Endothelial cell of umbilical vein (primary cell): Measurements from ENCODE around the gene NEXN. TPM values are rescaled to one million over a fixed set of nuclear protein-coding genes. Genes with fewer than 3 reads are reported as not detected.

Experiments
- BruUV-seq: library from RNA; stranded (reverse); fragments of 400-500 nt; replicated peaks from 2 replicates; lab custom pipeline; 2021; lab: Mats Ljungman, UMichigan
- CTCF ChIA-PET: fragments of 300-600, 350-600 bp; sonication (Branson Sonifier 250); formaldehyde crosslinking; loops from one replicate; lab custom pipeline; 2021; ENCODE audit warnings: antibody characterized with exemption, inconsistent platforms; lab: Charles Lee
- POLR2A ChIA-PET: fragments of 300-600, 350-600 bp; sonication (Branson Sonifier 250); formaldehyde crosslinking; loops from one replicate; lab custom pipeline; 2021; ENCODE audit warnings: antibody characterized with exemption, inconsistent platforms; lab: Charles Lee
- DNase-seq: peaks from one replicate; pipeline ENCODE4 v3.0.0-alpha.2; 2011; ENCODE audit warnings: low read depth, low spot score
- FAIRE-seq: peaks from 2 replicates; lab custom pipeline; 2011; peaks lifted over from hg19 to GRCh38; lab: Jason Lieb, UNC
- H2AFZ ChIP-seq: 2 replicates; pipeline ENCODE4 v1.6.0; 2012; ENCODE audit warnings: low read depth, low read length, control low read depth, inconsistent platforms
- H3K27ac ChIP-seq: 2 replicates; pipeline ENCODE4 v1.5.1; 2011; ENCODE audit warnings: low read depth, mild to moderate bottlenecking, control low read depth, low read length, moderate library complexity; ENCODE audit not compliant: insufficient read depth
- H3K27me3 ChIP-seq, 2 experiments: 2 replicates each; pipeline versions ENCODE4 v1.6.0 to v1.6.1; 2011; ENCODE audit warnings: low read length in 2 of 2, mixed read lengths in 1 of 2; ENCODE audit not compliant: control insufficient read depth in 2 of 2, insufficient read depth in 2 of 2
- H3K36me3 ChIP-seq, 2 experiments: 2 replicates in 1 of 2; 3 replicates in 1 of 2; pipeline ENCODE4 v1.5.1; 2011; ENCODE audit warnings: low read length in 2 of 2, mild to moderate bottlenecking in 1 of 2, moderate library complexity in 1 of 2; ENCODE audit not compliant: control insufficient read depth in 2 of 2, insufficient read depth in 2 of 2; ENCODE audit errors: extremely low read depth in 1 of 2
- H3K4me1 ChIP-seq: 3 replicates; pipeline ENCODE4 v1.5.1; 2011; ENCODE audit warnings: mild to moderate bottlenecking, low read length; ENCODE audit not compliant: control insufficient read depth, insufficient read depth; ENCODE audit errors: extremely low read depth
- H3K4me2 ChIP-seq: 2 replicates; pipeline ENCODE4 v1.6.1; 2011; ENCODE audit warnings: low read length, control low read depth, mixed read lengths; ENCODE audit not compliant: insufficient read depth
- H3K4me3 ChIP-seq, 3 experiments: fragments of 200-600 bp in 1 of 3; sonication (generic), shearing (Covaris generic) in 1 of 3; replicated peaks in 1 of 3; 2 replicates each; pipeline ENCODE4 v1.5.1; 2011 to 2016; ENCODE audit warnings: control low read depth in 3 of 3, low read length in 3 of 3, mild to moderate bottlenecking in 2 of 3, inconsistent platforms in 1 of 3, low read depth in 1 of 3, moderate library complexity in 1 of 3; ENCODE audit not compliant: insufficient read depth in 1 of 3
- H3K79me2 ChIP-seq: 2 replicates; pipeline ENCODE4 v1.6.0; 2012; ENCODE audit warnings: low read length, inconsistent platforms; ENCODE audit not compliant: control insufficient read depth, insufficient read depth
- H3K9ac ChIP-seq: replicated peaks from 2 replicates; pipeline ENCODE3; 2011; ENCODE audit warnings: low read length, control low read depth; ENCODE audit not compliant: insufficient read depth; ENCODE audit errors: extremely low read depth
- H3K9me1 ChIP-seq: replicated peaks from 3 replicates; pipeline ENCODE4 v1.6.0; 2011; ENCODE audit warnings: mild to moderate bottlenecking, low read length; ENCODE audit not compliant: control insufficient read depth, insufficient read depth; ENCODE audit errors: extremely low read depth
- H3K9me3 ChIP-seq: replicated peaks from 2 replicates; pipeline ENCODE4 v1.5.1; 2012; ENCODE audit warnings: low read length, inconsistent platforms; ENCODE audit not compliant: control insufficient read depth, insufficient read depth
- H4K20me1 ChIP-seq: replicated peaks from 2 replicates; pipeline ENCODE3; 2011; ENCODE audit warnings: mild to moderate bottlenecking, low read length; ENCODE audit not compliant: control insufficient read depth, insufficient read depth; ENCODE audit errors: extremely low read depth
- EZH2 ChIP-seq: IDR thresholded peaks from 2 replicates; pipeline ENCODE4 v1.6.1; 2012; ENCODE audit warnings: borderline replicate concordance, low read depth, mild to moderate bottlenecking, moderate library complexity, low read length, inconsistent platforms; ENCODE audit not compliant: severe bottlenecking
- FOS ChIP-seq: IDR thresholded peaks from 2 replicates; pipeline ENCODE4 v1.6.1; 2011; ENCODE audit warnings: mild to moderate bottlenecking, low read length, moderate library complexity, borderline replicate concordance; ENCODE audit not compliant: insufficient read depth
- GATA2 ChIP-seq: IDR thresholded peaks from 2 replicates; pipeline ENCODE4 v1.7.0; 2011; ENCODE audit warnings: low read depth, mild to moderate bottlenecking, moderate library complexity, mixed read lengths, low read length; ENCODE audit not compliant: insufficient read length, insufficient read depth
- JUN ChIP-seq: IDR thresholded peaks from 2 replicates; pipeline ENCODE4 v1.6.1; 2011; ENCODE audit warnings: borderline replicate concordance, low read depth; ENCODE audit not compliant: insufficient read length, insufficient read depth
- MYC ChIP-seq: IDR thresholded peaks from one replicate; pipeline ENCODE4 v1.6.1; 2011; ENCODE audit warnings: mild to moderate bottlenecking, low read depth, low read length
- POLR2A ChIP-seq: IDR thresholded peaks from 2 replicates; pipeline ENCODE4 v1.6.1; 2012; ENCODE audit warnings: low read depth, mild to moderate bottlenecking, control low read depth, low read length
- POLR2AphosphoS5 ChIP-seq: IDR thresholded peaks from 2 replicates; pipeline ENCODE4 v1.6.1; 2012; ENCODE audit warnings: low read depth, mild to moderate bottlenecking, control low read depth, low read length, moderate library complexity; ENCODE audit not compliant: insufficient read depth
- dilution Hi-C: fragments of 300-500 bp; cut with MboI; formaldehyde crosslinking; loops from one replicate; pipeline ENCODE4 v1.15.0; 2019; ENCODE audit warnings: low sequenced_read_pairs; ENCODE audit not compliant: extremely low pct_ligation_motif_present
- intact Hi-C: fragments of 100-400 bp; cut with micrococcal nuclease; formaldehyde crosslinking; loops from one replicate; pipeline ENCODE4 v1.10.0; 2022
- polyA plus RNA-seq, 4 experiments: library from polyadenylated mRNA; depleted of rRNA in 3 of 4; stranded (reverse) in 3 of 4; unstranded in 1 of 4; fragments of >200 nt; gene quantifications; 2 replicates each; pipeline versions ENCODE4 v1.2.1 to v1.2.3, GENCODE V29; 2011 to 2012; ENCODE audit warnings: missing spikeins in 1 of 4
- total RNA-seq: library from RNA; stranded (reverse); gene quantifications from 2 replicates; pipeline ENCODE4 v1.2.3, GENCODE V29; 2021
- TF ChIP-seq, protein P1 (sequence below): IDR thresholded peaks from 2 replicates; pipeline ENCODE4 v1.6.1; 2011; ENCODE audit not compliant: insufficient read depth, insufficient read length
- TF ChIP-seq, protein P2 (sequence below), 2 donors: IDR thresholded peaks; 1 replicate in 1 of 2; 2 replicates in 1 of 2; pipeline ENCODE4 v1.5.1; 2011; ENCODE audit warnings: low read length in 2 of 2, mild to moderate bottlenecking in 2 of 2, moderate library complexity in 2 of 2, control low read depth in 1 of 2, inconsistent platforms in 1 of 2, low read depth in 1 of 2; ENCODE audit not compliant: insufficient read depth in 1 of 2; ENCODE audit errors: extremely low read depth in 1 of 2

The NEXN gene
- total and polyA plus RNA-seq, 2 donors (not counting 3 experiments of a cell fraction or from before 2014, with no cell fraction given), result 1.0 to 11.7 TPM

DNA sequence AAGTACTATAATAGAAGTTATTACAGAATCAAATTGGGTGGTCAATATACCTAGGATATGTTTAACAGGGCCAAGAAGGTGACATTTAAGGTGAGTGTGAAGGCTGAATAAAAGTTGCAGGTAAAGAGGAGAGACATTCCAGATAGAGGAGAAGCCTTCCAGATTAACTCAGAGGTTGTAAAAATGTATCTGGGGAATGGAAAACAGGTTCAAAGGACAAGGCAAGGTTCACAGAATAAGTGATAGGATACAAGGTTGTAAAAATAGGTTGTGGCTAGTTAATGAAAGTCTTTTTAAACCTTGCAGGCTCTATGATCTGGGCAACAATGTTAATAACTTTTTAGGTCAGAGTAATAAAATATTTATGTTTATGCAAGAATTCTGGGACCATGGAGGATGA lies 50.2 kb downstream of the NEXN start:
- H3K9me1 ChIP-seq, result no peaks in the 10 kb centered on the region
- no peak overlapping the region for H3K4me2 ChIP-seq
- FAIRE-seq, result no peak
- no peaks in the 10 kb centered on the region for H3K27me3 ChIP-seq
- no peak overlapping the region for H3K9ac ChIP-seq
- intact Hi-C loops, result no loop called here
- no TSS peak for BruUV-seq
- H4K20me1 ChIP-seq, result no peaks in the 10 kb centered on the region
- CTCF ChIA-PET, result no interaction called here
- H3K36me3 ChIP-seq, result peaks cover 0 to 18% of the 10 kb centered on the region in 2 experiments
- DNase-seq, result no peak
- peaks cover 7% of the 10 kb centered on the region for H3K4me1 ChIP-seq
- TF ChIP-seq POLR2AphosphoS5 (peak; percentile 16), MYC (no peak)
- TF ChIP-seq, protein P1, sequence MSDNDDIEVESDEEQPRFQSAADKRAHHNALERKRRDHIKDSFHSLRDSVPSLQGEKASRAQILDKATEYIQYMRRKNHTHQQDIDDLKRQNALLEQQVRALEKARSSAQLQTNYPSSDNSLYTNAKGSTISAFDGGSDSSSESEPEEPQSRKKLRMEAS, result no peak
- no peak overlapping the region for H2AFZ ChIP-seq
- H3K27ac ChIP-seq, result no peak overlapping the region
- no peaks in the 10 kb centered on the region for H3K9me3 ChIP-seq
- POLR2A ChIA-PET, result interaction anchor here (1.0 kb wide), 1 partner anchor 66 kb away, joined by 5 read pairs; the partner anchor contains the start of gene DNAJB4
- dilution Hi-C loops, result no loop called here
- H3K79me2 ChIP-seq, result no peaks in the 10 kb centered on the region
- H3K4me3 ChIP-seq, result no peak overlapping the region

DNA sequence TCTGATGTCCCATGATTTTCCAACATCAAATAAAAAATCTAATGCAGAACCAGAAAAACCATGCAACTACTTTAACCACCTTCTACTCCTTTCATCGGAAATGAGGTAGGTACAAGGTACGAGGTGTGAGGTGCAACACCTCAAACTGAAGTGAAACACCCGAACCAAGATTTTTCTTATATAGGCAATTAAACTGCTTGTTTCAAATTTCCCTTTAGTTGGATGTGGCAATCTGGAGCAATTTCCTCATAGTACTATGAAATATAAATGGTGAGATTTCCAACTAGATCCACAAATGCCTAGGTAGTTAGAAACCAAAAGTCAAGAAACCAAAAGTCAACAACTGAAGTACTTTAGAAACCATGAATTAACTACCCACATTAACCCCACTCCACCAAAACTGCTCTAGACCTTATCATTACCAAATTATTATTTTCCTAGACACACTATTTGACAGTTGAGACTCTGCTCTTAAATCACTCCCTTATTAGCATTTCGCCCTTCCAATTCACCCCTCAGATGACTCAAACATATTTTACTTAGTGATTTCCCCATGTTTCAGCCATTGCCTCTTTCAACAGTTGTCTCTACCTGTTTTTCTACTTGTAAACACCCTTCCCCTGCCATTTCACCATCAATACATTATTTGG lies 52.6 kb downstream of the NEXN start:
- H3K36me3 ChIP-seq, result peaks cover 0 to 27% of the 10 kb centered on the region in 2 experiments
- FAIRE-seq, result no peak
- H3K27ac ChIP-seq, result no peak overlapping the region

More for the DNA sequence above, 52.6 kb downstream of the NEXN start:
- no peak for DNase-seq
- H2AFZ ChIP-seq, result no peak overlapping the region
- peaks cover 3% of the 10 kb centered on the region for H3K79me2 ChIP-seq
- H3K9me3 ChIP-seq, result no peaks in the 10 kb centered on the region
- TF ChIP-seq EZH2, result no peak
- TF ChIP-seq, protein P1, result no peak
- no peak for TF ChIP-seq FOS
- peak; percentile 27 for TF ChIP-seq POLR2A
- TF ChIP-seq MYC, result no peak
- TF ChIP-seq JUN, result no peak
- TF ChIP-seq, protein P2, sequence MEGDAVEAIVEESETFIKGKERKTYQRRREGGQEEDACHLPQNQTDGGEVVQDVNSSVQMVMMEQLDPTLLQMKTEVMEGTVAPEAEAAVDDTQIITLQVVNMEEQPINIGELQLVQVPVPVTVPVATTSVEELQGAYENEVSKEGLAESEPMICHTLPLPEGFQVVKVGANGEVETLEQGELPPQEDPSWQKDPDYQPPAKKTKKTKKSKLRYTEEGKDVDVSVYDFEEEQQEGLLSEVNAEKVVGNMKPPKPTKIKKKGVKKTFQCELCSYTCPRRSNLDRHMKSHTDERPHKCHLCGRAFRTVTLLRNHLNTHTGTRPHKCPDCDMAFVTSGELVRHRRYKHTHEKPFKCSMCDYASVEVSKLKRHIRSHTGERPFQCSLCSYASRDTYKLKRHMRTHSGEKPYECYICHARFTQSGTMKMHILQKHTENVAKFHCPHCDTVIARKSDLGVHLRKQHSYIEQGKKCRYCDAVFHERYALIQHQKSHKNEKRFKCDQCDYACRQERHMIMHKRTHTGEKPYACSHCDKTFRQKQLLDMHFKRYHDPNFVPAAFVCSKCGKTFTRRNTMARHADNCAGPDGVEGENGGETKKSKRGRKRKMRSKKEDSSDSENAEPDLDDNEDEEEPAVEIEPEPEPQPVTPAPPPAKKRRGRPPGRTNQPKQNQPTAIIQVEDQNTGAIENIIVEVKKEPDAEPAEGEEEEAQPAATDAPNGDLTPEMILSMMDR (IDR thresholded peaks at IDR 0.05; ENCODE audit: extremely low read depth in 1 of 2, insufficient read depth in 1 of 2, low read depth in 1 of 2, low read length in 2 of 2), result no peak
- no peak for TF ChIP-seq GATA2
- peak; percentile 19 for TF ChIP-seq POLR2AphosphoS5
- H3K27me3 ChIP-seq, result no peaks in the 10 kb centered on the region
- no peak overlapping the region for H3K9ac ChIP-seq
- H3K4me1 ChIP-seq, result peaks cover 7% of the 10 kb centered on the region
- peaks cover 3% of the 10 kb centered on the region for H4K20me1 ChIP-seq
- H3K4me2 ChIP-seq, result no peak overlapping the region
- intact Hi-C loops (no loop called here), dilution Hi-C loops (no loop called here)
- H3K4me3 ChIP-seq, result no peak overlapping the region
- ChIA-PET POLR2A (no interaction called here), CTCF (no interaction called here)
- no peaks in the 10 kb centered on the region for H3K9me1 ChIP-seq
- BruUV-seq, result no TSS peak
